Lower lobe of right lung (tissue), 2 donors: ENCODE data around the gene STK24. TPM values are rescaled to one million over a fixed set of nuclear protein-coding genes. Genes with fewer than 3 reads are reported as not detected.
"Not testable (repeated sequence)": the region's sequence is repeated elsewhere in the genome, so short reads cannot be mapped to it uniquely, and the experiment has no call there.

Experiments
- ATAC-seq, 2 donors: fragments of 200-7000 bp; cut with Tn5 transposase; one replicate each; pipeline ENCODE4 v1.9.1; 2020 to 2022; ENCODE audit warnings: mild to moderate bottlenecking in 2 of 2, moderate library complexity in 2 of 2
- DNase-seq: peaks from one replicate; pipeline ENCODE4 v3.0.0-alpha.2; 2020
- H3K27ac ChIP-seq: fragments of 200-600 bp; one replicate; pipeline ENCODE4 v1.8.0; 2022
- H3K27me3 ChIP-seq: fragments of 200-600 bp; one replicate; pipeline ENCODE4 v1.8.0; 2022; ENCODE audit warnings: low read depth
- H3K36me3 ChIP-seq: fragments of 200-600 bp; one replicate; pipeline ENCODE4 v1.8.0; 2022; ENCODE audit warnings: mild to moderate bottlenecking
- H3K4me1 ChIP-seq: fragments of 200-600 bp; one replicate; pipeline ENCODE4 v1.8.0; 2022
- H3K4me3 ChIP-seq: fragments of 200-600 bp; one replicate; pipeline ENCODE4 v1.8.0; 2022; ENCODE audit warnings: mild to moderate bottlenecking
- H3K9me3 ChIP-seq: fragments of 200-600 bp; one replicate; pipeline ENCODE4 v1.8.0; 2022
- intact Hi-C: fragments of 100-400 bp; cut with DNase I; formaldehyde crosslinking; loops from one replicate; pipeline ENCODE4 v1.11.0; 2022
- total RNA-seq: library from RNA; stranded (reverse); fragmentation: NEBNext Ultra II Directional; extraction: Animal tissue kit (Norgen Biotek cat#: 25700); gene quantifications from one replicate; pipeline ENCODE4 v1.2.1, GENCODE V29; 2021
- TF ChIP-seq, protein P1 (sequence below): fragments of 200-600 bp; IDR thresholded peaks from one replicate; pipeline ENCODE4 v1.8.0; 2022; ENCODE audit warnings: antibody characterized with exemption, mild to moderate bottlenecking
- donor health status: DM: no; HTN: yes; CAD: no; lungs with severe emphysema.

STK24 gene
- total RNA-seq, 1 donor from 2014 or later = 94.5 TPM

DNA sequence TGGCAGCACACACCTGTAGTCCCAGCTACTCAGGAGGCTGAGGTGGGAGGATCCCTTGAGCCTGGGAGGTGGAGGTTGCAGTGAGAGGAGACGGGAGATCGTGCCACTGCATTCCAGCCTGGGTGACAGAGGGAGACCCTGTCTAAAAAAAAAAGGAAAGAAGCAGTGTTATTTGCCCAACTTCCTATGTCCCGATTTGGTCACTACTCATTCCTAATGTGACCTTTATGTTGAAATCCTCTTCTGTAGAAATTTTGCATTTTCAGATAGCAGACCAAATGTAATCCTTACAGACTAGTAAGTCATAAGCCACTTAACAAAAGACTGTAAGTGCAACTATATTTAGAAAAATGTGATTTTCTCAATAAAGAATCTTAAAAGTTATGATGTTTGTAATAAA is 18.2 kb upstream of the STK24 start:
- ATAC-seq = peak in 1 of 2 donors; percentile 51
- DNase-seq = no peak
- Histone ChIP-seq H3K27ac (no peak overlapping the region), H3K36me3 (no peaks in the 10 kb centered on the region), H3K4me3 (no peak overlapping the region), H3K4me1 (no peaks in the 10 kb centered on the region), H3K27me3 (no peaks in the 10 kb centered on the region), H3K9me3 (no peaks in the 10 kb centered on the region)
- intact Hi-C loops = no loop called here
- TF ChIP-seq, protein P1, sequence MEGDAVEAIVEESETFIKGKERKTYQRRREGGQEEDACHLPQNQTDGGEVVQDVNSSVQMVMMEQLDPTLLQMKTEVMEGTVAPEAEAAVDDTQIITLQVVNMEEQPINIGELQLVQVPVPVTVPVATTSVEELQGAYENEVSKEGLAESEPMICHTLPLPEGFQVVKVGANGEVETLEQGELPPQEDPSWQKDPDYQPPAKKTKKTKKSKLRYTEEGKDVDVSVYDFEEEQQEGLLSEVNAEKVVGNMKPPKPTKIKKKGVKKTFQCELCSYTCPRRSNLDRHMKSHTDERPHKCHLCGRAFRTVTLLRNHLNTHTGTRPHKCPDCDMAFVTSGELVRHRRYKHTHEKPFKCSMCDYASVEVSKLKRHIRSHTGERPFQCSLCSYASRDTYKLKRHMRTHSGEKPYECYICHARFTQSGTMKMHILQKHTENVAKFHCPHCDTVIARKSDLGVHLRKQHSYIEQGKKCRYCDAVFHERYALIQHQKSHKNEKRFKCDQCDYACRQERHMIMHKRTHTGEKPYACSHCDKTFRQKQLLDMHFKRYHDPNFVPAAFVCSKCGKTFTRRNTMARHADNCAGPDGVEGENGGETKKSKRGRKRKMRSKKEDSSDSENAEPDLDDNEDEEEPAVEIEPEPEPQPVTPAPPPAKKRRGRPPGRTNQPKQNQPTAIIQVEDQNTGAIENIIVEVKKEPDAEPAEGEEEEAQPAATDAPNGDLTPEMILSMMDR = no peak

DNA sequence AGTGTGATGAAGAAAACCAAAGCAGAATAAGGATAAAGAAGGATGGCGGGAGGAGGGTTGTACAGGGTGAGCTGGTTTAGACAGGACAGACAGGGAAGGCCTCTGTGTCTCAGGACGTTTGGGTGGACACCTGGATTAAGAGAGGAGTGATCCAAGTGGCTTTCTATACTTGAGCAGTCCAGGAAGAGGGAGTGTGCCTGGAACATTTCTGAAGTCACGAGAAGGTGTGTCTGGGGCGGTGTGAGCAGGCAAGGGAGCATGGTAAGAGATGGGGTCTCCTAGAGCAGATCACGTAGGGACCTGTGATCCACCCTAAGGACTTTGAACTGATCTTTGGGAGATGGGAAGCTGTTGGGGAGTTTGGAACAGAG is 15.4 kb upstream of the STK24 start:
- Histone ChIP-seq H3K36me3 (no peaks in the 10 kb centered on the region), H3K4me3 (no peak overlapping the region), H3K4me1 (no peaks in the 10 kb centered on the region), H3K9me3 (no peaks in the 10 kb centered on the region), H3K27me3 (no peaks in the 10 kb centered on the region), H3K27ac (no peak overlapping the region)
- DNase-seq = no peak
- TF ChIP-seq, protein P1 = no peak
- intact Hi-C loops = no loop called here
- no peak for ATAC-seq

DNA sequence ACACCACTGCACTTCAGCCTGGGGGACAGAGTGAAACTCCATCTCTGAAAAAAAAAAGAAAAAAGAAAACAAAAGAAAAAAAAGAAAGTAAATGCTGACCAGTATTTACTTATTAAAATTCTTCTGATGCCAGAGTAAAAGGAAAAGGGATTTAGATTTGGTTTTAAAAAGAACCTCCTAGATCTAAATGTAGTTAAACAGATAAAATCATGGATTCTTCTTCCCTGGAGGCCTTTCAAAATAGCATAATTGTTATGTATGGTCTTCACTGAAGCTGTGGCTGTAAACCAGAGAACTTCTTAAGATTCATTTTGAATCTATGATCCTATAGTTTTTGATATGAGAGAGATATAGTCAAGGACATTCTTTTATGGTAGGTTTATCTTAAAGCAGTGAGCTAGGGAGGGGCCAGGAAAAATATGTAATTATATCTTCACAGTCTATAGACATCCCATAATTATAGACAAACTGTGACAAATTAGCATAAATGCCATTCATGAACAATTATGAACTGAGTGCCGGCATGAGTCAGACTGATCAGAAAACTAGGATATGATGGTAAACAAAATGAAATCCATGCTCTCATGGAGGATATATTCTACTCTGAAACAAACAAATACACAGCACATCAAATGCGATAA is 14.9 kb upstream of the STK24 start:
- intact Hi-C loops = no loop called here
- no peak overlapping the region for H3K4me3 ChIP-seq
- DNase-seq (no peak), ATAC-seq (no peak)
- TF ChIP-seq, protein P1 = no peak
- H3K9me3 ChIP-seq = no peaks in the 10 kb centered on the region
- no peaks in the 10 kb centered on the region for H3K4me1 ChIP-seq
- no peak overlapping the region for H3K27ac ChIP-seq
- no peaks in the 10 kb centered on the region for H3K27me3 ChIP-seq
- H3K36me3 ChIP-seq = no peaks in the 10 kb centered on the region

DNA sequence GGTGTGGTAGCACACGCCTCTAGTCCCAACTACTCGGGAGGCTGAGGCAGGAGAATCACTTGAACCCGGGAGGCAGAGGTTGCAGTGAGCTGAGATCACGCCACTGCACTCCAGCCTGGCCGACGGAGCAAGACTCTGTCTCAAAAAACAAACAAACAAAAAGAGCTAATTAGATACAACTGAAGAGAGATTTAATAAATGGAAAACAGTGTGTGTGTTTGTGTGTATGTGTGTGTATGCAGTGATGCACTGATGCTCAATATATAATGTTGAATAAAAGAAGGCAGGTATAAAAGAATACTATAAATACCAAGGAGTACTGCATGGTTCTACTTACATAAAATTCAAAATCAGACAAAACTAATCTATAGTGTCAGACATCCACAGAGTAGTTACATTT is 13.6 kb upstream of the STK24 start:
- H3K27me3 ChIP-seq, DNase-seq, H3K36me3 ChIP-seq, H3K4me3 ChIP-seq, H3K9me3 ChIP-seq, H3K4me1 ChIP-seq, intact Hi-C loops, H3K27ac ChIP-seq, ATAC-seq: not testable (repeated sequence)

DNA sequence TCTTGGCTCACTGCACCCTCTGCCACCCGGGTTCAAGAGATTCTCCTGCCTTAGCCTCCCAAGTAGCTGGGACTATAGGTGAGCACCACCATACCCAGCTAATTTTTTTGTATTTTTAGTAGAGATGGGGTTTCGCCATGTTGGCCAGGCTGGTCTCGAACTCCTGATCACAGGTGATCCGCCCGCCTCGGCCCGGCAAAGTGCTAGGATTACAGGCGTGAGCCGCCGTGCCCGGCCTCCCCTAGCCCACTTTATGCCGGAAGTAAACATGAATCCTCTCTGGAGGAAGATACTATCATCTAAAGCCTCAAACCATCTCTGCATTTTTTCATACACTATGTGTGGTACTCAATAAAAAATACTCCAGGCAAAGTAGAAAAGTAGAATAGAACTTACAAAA is 12.6 kb upstream of the STK24 start:
- ATAC-seq, H3K4me3 ChIP-seq, H3K36me3 ChIP-seq, DNase-seq, H3K27me3 ChIP-seq, H3K27ac ChIP-seq, H3K9me3 ChIP-seq, H3K4me1 ChIP-seq, intact Hi-C loops: not testable (repeated sequence)

DNA sequence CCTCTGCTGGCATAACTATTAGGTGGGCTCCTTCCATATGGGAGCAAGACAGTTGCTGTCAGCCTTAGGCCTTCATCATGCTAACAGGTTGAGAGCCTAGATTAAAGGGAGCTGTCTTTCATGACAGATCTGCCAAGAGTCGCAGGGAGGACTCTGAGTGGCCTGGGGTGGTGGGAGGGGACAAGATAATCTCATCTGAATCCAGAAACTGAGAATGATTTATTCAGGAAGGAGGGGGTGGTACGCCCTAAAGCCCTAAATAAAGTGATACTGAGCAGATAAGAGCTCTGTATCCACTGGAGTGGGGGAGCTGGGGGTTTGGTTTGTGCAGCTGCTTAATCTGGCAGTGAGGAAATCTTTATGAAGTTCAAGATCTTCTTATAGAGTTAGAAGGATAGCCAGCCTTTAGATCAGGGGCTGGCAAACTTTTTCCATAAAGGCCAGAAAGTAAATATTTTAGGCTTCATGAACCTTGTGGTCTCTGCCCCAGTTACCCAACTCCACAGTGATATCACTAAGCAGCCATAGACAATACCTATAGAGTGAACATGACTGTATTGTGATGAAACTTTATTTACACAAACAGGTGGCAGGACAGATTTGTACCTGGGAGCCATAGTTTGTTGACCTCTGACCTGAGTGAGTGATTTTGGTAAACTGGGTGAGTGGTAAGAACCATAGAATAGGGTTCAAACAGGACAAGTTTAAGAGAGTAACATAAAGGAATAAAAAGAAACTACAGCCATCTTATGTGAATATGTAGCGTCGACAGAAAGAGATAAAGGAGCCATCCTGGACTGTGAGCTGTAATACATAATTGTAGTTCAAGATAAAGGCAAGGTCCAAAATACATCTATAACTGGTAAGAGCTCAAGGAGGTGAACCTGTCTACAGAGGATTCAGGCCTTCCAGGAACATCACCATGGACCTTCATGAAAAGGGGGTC is 9.8 kb upstream of the STK24 start:
- ATAC-seq (no peak), DNase-seq (no peak)
- Histone ChIP-seq H3K9me3 (no peaks in the 10 kb centered on the region), H3K36me3 (no peaks in the 10 kb centered on the region), H3K4me1 (peaks cover 12% of the 10 kb centered on the region), H3K4me3 (no peak overlapping the region), H3K27me3 (no peaks in the 10 kb centered on the region), H3K27ac (no peak overlapping the region)
- TF ChIP-seq, protein P1 = no peak
- intact Hi-C loops = no loop called here
